Stimulated activated naive CD8-positive, alpha-beta T cell treated with anti-CD3 and anti-CD28 coated beads, Interleukin-15, amount 100 ng/mL, for 72 hours (primary cell): ENCODE results near the gene MAP7D2.

Experiments used
- ATAC-seq: fragments of 150-1000 bp; cut with Tn5 transposase; 2 replicates; pipeline ENCODE4 v1.10.0; 2021; ENCODE audit warnings: mild to moderate bottlenecking, moderate library complexity
- DNase-seq, 2 donors: peaks; one replicate each; pipeline ENCODE4 v3.0.0; 2021 to 2022
- H3K27ac Mint-ChIP-seq, 2 donors: one replicate each; pipeline ENCODE4 v1.8.0; 2022; ENCODE audit warnings: mild to moderate bottlenecking in 2 of 2, mixed read lengths in 2 of 2, moderate library complexity in 2 of 2
- H3K27me3 Mint-ChIP-seq: one replicate; pipeline ENCODE4 v1.8.0; 2022; ENCODE audit warnings: mixed read lengths
- H3K4me1 Mint-ChIP-seq: one replicate; pipeline ENCODE4 v1.8.0; 2022; ENCODE audit warnings: mild to moderate bottlenecking, mixed read lengths
- H3K4me3 Mint-ChIP-seq, 2 donors: one replicate each; pipeline ENCODE4 v1.8.0; 2022; ENCODE audit warnings: mild to moderate bottlenecking in 2 of 2, mixed read lengths in 2 of 2, moderate library complexity in 1 of 2
- H3K9me3 Mint-ChIP-seq, 2 donors: one replicate each; pipeline ENCODE4 v1.8.0; 2022; ENCODE audit warnings: mixed read lengths in 2 of 2

MAP7D2 gene

GRCh38 chrX:20066968-20067708 lies 49.6 kb downstream of the MAP7D2 start:
- Mint-ChIP-seq H3K27me3 (no peaks in the 10 kb centered on the region), H3K4me3 (no peak overlapping the region), H3K4me1 (peaks cover 2% of the 10 kb centered on the region), H3K9me3 (no peaks in the 10 kb centered on the region), H3K27ac (peak overlapping the region in 1 of 2 donors; percentile 53)
- ATAC-seq: peak; percentile 73
- peak; percentile 8 to 18 for DNase-seq

GRCh38 chrX:20063716-20064351 lies 52.9 kb downstream of the MAP7D2 start:
- DNase-seq (no peak), ATAC-seq (no peak)
- Mint-ChIP-seq H3K27ac (no peak overlapping the region), H3K4me1 (peaks cover 14% of the 10 kb centered on the region), H3K9me3 (no peaks in the 10 kb centered on the region), H3K4me3 (no peak overlapping the region), H3K27me3 (no peaks in the 10 kb centered on the region)

- Mint-ChIP-seq H3K4me3 (no peak overlapping the region), H3K9me3 (no peaks in the 10 kb centered on the region), H3K27me3 (no peaks in the 10 kb centered on the region), H3K27ac (no peak overlapping the region), H3K4me1 (peaks cover 14% of the 10 kb centered on the region)
- ATAC-seq (no peak), DNase-seq (no peak)
Observed at GRCh38 chrX:20063153-20063552, 53.6 kb downstream of the MAP7D2 start.

GRCh38 chrX:20061855-20062254 lies 54.9 kb downstream of the MAP7D2 start:
- no peak for ATAC-seq
- Mint-ChIP-seq H3K4me1 (peaks cover 14% of the 10 kb centered on the region), H3K9me3 (no peaks in the 10 kb centered on the region), H3K27me3 (no peaks in the 10 kb centered on the region), H3K27ac (no peak overlapping the region), H3K4me3 (no peak overlapping the region)
- DNase-seq: no peak

- Mint-ChIP-seq H3K4me1 (peaks cover 19% of the 10 kb centered on the region), H3K27me3 (no peaks in the 10 kb centered on the region), H3K27ac (no peak overlapping the region), H3K9me3 (no peaks in the 10 kb centered on the region), H3K4me3 (no peak overlapping the region)
- DNase-seq (no peak), ATAC-seq (peak; percentile 31)
Observed at GRCh38 chrX:20060961-20061748, 55.6 kb downstream of the MAP7D2 start.

- DNase-seq (no peak), ATAC-seq (no peak)
- no peaks in the 10 kb centered on the region for H3K27me3 Mint-ChIP-seq
- peaks cover 19% of the 10 kb centered on the region for H3K4me1 Mint-ChIP-seq
- H3K4me3 Mint-ChIP-seq: no peak overlapping the region
- H3K27ac Mint-ChIP-seq: no peak overlapping the region
- no peaks in the 10 kb centered on the region for H3K9me3 Mint-ChIP-seq
Observed at GRCh38 chrX:20059467-20060128, 57.1 kb downstream of the MAP7D2 start.

- ATAC-seq (no peak), DNase-seq (no peak)
- Mint-ChIP-seq H3K9me3 (no peaks in the 10 kb centered on the region), H3K27ac (no peak overlapping the region), H3K4me3 (no peak overlapping the region), H3K4me1 (peaks cover 19% of the 10 kb centered on the region), H3K27me3 (no peaks in the 10 kb centered on the region)
Observed at GRCh38 chrX:20057479-20057878, 59.2 kb downstream of the MAP7D2 start.

GRCh38 chrX:20056704-20057103 lies 60.0 kb downstream of the MAP7D2 start:
- Mint-ChIP-seq H3K27me3 (no peaks in the 10 kb centered on the region), H3K4me3 (no peak overlapping the region), H3K4me1 (peaks cover 13% of the 10 kb centered on the region), H3K9me3 (no peaks in the 10 kb centered on the region), H3K27ac (no peak overlapping the region)
- DNase-seq (no peak), ATAC-seq (no peak)

GRCh38 chrX:20053537-20053936 lies 63.2 kb downstream of the MAP7D2 start:
- Mint-ChIP-seq H3K9me3 (no peaks in the 10 kb centered on the region), H3K4me3 (no peak overlapping the region), H3K27ac (no peak overlapping the region), H3K4me1 (peaks cover 5% of the 10 kb centered on the region), H3K27me3 (no peaks in the 10 kb centered on the region)
- no peak for ATAC-seq
- no peak for DNase-seq

GRCh38 chrX:20046864-20047263 lies 69.8 kb downstream of the MAP7D2 start:
- Mint-ChIP-seq H3K9me3 (no peaks in the 10 kb centered on the region), H3K27ac (no peak overlapping the region), H3K27me3 (no peaks in the 10 kb centered on the region), H3K4me1 (no peaks in the 10 kb centered on the region), H3K4me3 (no peak overlapping the region)
- DNase-seq (no peak), ATAC-seq (no peak)

GRCh38 chrX:20046223-20046622 lies 70.5 kb downstream of the MAP7D2 start:
- Mint-ChIP-seq H3K9me3 (no peaks in the 10 kb centered on the region), H3K4me1 (no peaks in the 10 kb centered on the region), H3K4me3 (no peak overlapping the region), H3K27me3 (no peaks in the 10 kb centered on the region), H3K27ac (no peak overlapping the region)
- no peak for DNase-seq
- ATAC-seq: no peak

GRCh38 chrX:20042221-20042620 lies 74.5 kb downstream of the MAP7D2 start:
- H3K4me1 Mint-ChIP-seq: no peaks in the 10 kb centered on the region
- no peak for DNase-seq
- no peaks in the 10 kb centered on the region for H3K9me3 Mint-ChIP-seq
- H3K4me3 Mint-ChIP-seq: no peak overlapping the region
- no peak overlapping the region for H3K27ac Mint-ChIP-seq
- no peak for ATAC-seq
- no peaks in the 10 kb centered on the region for H3K27me3 Mint-ChIP-seq

GRCh38 chrX:20038966-20039365 lies 77.7 kb downstream of the MAP7D2 start:
- ATAC-seq: no peak
- no peak overlapping the region for H3K4me3 Mint-ChIP-seq
- H3K27me3 Mint-ChIP-seq: no peaks in the 10 kb centered on the region
- H3K9me3 Mint-ChIP-seq: no peaks in the 10 kb centered on the region
- no peak for DNase-seq
- no peak overlapping the region for H3K27ac Mint-ChIP-seq
- H3K4me1 Mint-ChIP-seq: no peaks in the 10 kb centered on the region

- H3K4me3 Mint-ChIP-seq: no peak overlapping the region
- no peak for DNase-seq
Observed at GRCh38 chrX:20037186-20037585, 79.5 kb downstream of the MAP7D2 start.

GRCh38 chrX:20032201-20032600 lies 84.5 kb downstream of the MAP7D2 start:
- ATAC-seq: no peak
- H3K27ac Mint-ChIP-seq: no peak overlapping the region
- DNase-seq: no peak
- peaks cover 11% of the 10 kb centered on the region for H3K4me1 Mint-ChIP-seq
- H3K27me3 Mint-ChIP-seq: no peaks in the 10 kb centered on the region
- no peaks in the 10 kb centered on the region for H3K9me3 Mint-ChIP-seq
- no peak overlapping the region for H3K4me3 Mint-ChIP-seq

More at GRCh38 chrX:20037186-20037585, 79.5 kb downstream of the MAP7D2 start:
- Mint-ChIP-seq H3K9me3 (no peaks in the 10 kb centered on the region), H3K27me3 (no peaks in the 10 kb centered on the region), H3K4me1 (no peaks in the 10 kb centered on the region), H3K27ac (no peak overlapping the region)
- no peak for ATAC-seq
